B cell (primary cell): ENCODE data around the gene ACADM. TPM values are rescaled to one million over a fixed set of nuclear protein-coding genes. Genes with fewer than 3 reads are reported as not detected.

Experiments used
- ATAC-seq: fragments of 200-7000 bp; cut with Tn5 transposase; one replicate; pipeline ENCODE4 v1.10.0; 2021; ENCODE audit warnings: low read depth, mild to moderate bottlenecking, moderate number of reproducible peaks, moderate library complexity
- CTCF ChIA-PET: fragments of 350-600 bp; sonication (Branson Sonifier 250); formaldehyde crosslinking; loops from one replicate; lab custom pipeline; 2021; ENCODE audit warnings: antibody characterized with exemption, inconsistent platforms; lab: Charles Lee
- POLR2A ChIA-PET: fragments of 350-600 bp; sonication (Branson Sonifier 250); formaldehyde crosslinking; loops from one replicate; lab custom pipeline; 2021; ENCODE audit warnings: antibody characterized with exemption; lab: Charles Lee
- DNase-seq: peaks from one replicate; pipeline ENCODE4 v3.0.0; 2013
- H2AFZ ChIP-seq: 2 replicates; pipeline ENCODE4 v1.6.1; 2012; ENCODE audit warnings: mild to moderate bottlenecking, low read depth, low read length; ENCODE audit not compliant: insufficient read depth, poor library complexity, severe bottlenecking
- H3K27ac ChIP-seq, 2 donors: 1 replicate in 1 of 2; 2 replicates in 1 of 2; pipeline ENCODE4 v1.5.1; 2012 to 2013; ENCODE audit warnings: low read length in 2 of 2, mild to moderate bottlenecking in 2 of 2, moderate library complexity in 1 of 2
- H3K27me3 ChIP-seq, 4 experiments: fragments of 200-600 bp in 1 of 4; sonication (generic) in 1 of 4; replicated peaks in 1 of 4; 1 replicate in 2 of 4; 2 replicates in 2 of 4; pipeline versions ENCODE4 v1.6.1 to v1.7.0; 2013 to 2016; ENCODE audit warnings: low read length in 3 of 4, mild to moderate bottlenecking in 2 of 4, mixed read lengths in 1 of 4, moderate library complexity in 1 of 4; ENCODE audit not compliant: insufficient read depth in 4 of 4, control insufficient read depth in 3 of 4; ENCODE audit errors: control extremely low read depth in 1 of 4
- H3K36me3 ChIP-seq, 2 experiments: replicated peaks in 1 of 2; 1 replicate in 1 of 2; 2 replicates in 1 of 2; pipeline versions ENCODE4 v1.6.1 to v1.7.1; 2013; ENCODE audit warnings: low read length in 1 of 2; ENCODE audit not compliant: insufficient read depth in 2 of 2, control insufficient read depth in 1 of 2; ENCODE audit errors: control extremely low read depth in 1 of 2, extremely low read depth in 1 of 2
- H3K4me1 ChIP-seq, 2 donors: fragments of 200-600 bp in 1 of 2; sonication (generic) in 1 of 2; 1 replicate in 1 of 2; 2 replicates in 1 of 2; pipeline versions ENCODE4 v1.5.1 to v1.6.1; 2013 to 2017; ENCODE audit warnings: low read length in 2 of 2; ENCODE audit not compliant: control insufficient read depth in 2 of 2, insufficient read depth in 2 of 2
- H3K4me2 ChIP-seq: replicated peaks from 2 replicates; pipeline ENCODE3; 2012; ENCODE audit warnings: mild to moderate bottlenecking, low read depth, low read length; ENCODE audit not compliant: poor library complexity, severe bottlenecking
- H3K4me3 ChIP-seq, 5 experiments: fragments of 200-600 bp in 1 of 5; sonication (generic) in 1 of 5; 1 replicate in 3 of 5; 2 replicates in 2 of 5; pipeline versions ENCODE4 v1.5.1 to v1.7.0; 2011 to 2016; ENCODE audit warnings: low read length in 4 of 5, mild to moderate bottlenecking in 4 of 5, low read depth in 2 of 5, control low read depth in 1 of 5, moderate library complexity in 1 of 5; ENCODE audit not compliant: insufficient read depth in 1 of 5; ENCODE audit errors: control extremely low read depth in 1 of 5, extremely low read depth in 1 of 5
- H3K79me2 ChIP-seq: fragments of 200-600 bp; sonication (generic); one replicate; pipeline ENCODE4 v1.6.0; 2016; ENCODE audit warnings: low read length; ENCODE audit not compliant: control insufficient read depth, insufficient read depth
- H3K9ac ChIP-seq: fragments of 200-600 bp; sonication (generic); 2 replicates; pipeline ENCODE4 v1.6.1; 2017; ENCODE audit warnings: mild to moderate bottlenecking, low read length, moderate library complexity
- H3K9me3 ChIP-seq, 3 donors: one replicate each; pipeline versions ENCODE4 v1.6.1 to v1.7.1; 2013; ENCODE audit warnings: low read length in 2 of 3; ENCODE audit not compliant: control insufficient read depth in 2 of 3, insufficient read depth in 1 of 3; ENCODE audit errors: control extremely low read depth in 1 of 3
- H4K20me1 ChIP-seq: 2 replicates; pipeline ENCODE4 v1.6.0; 2012; ENCODE audit warnings: mild to moderate bottlenecking, low read length; ENCODE audit not compliant: insufficient read depth, control insufficient read depth, poor library complexity, severe bottlenecking
- H3K27ac Mint-ChIP-seq: one replicate; pipeline ENCODE4 v1.8.0; 2021; ENCODE audit warnings: mixed read lengths
- H3K27me3 Mint-ChIP-seq: one replicate; pipeline ENCODE4 v1.8.0; 2021; ENCODE audit warnings: mixed read lengths
- H3K4me1 Mint-ChIP-seq: one replicate; pipeline ENCODE4 v1.8.0; 2021; ENCODE audit warnings: mixed read lengths
- H3K4me3 Mint-ChIP-seq: one replicate; pipeline ENCODE4 v1.8.0; 2021; ENCODE audit warnings: mixed read lengths
- H3K9me3 Mint-ChIP-seq: one replicate; pipeline ENCODE4 v1.8.0; 2022; ENCODE audit warnings: mixed read lengths; ENCODE audit not compliant: insufficient read depth
- CTCF ChIP-seq: fragments of 200-600 bp; IDR thresholded peaks from one replicate; pipeline ENCODE4 v1.8.0; 2022; ENCODE audit warnings: antibody characterized with exemption, mild to moderate bottlenecking
- EZH2 ChIP-seq: IDR thresholded peaks from 2 replicates; pipeline ENCODE4 v1.6.1; 2012; ENCODE audit warnings: borderline replicate concordance, low read depth, mild to moderate bottlenecking, moderate library complexity, low read length; ENCODE audit not compliant: insufficient read depth, poor library complexity, severe bottlenecking
- WGBS: methylation state at CpG from one replicate; pipeline ENCODE4 v1.1.5; 2013; ENCODE audit warnings: missing lambda C conversion rate; ENCODE audit not compliant: insufficient coverage; 5-methylcytosine and 5-hydroxymethylcytosine counted together
- intact Hi-C: fragments of 100-400 bp; cut with micrococcal nuclease; formaldehyde crosslinking; loops from one replicate; pipeline ENCODE4 v1.10.0; 2022
- polyA plus RNA-seq: library from polyadenylated mRNA; depleted of rRNA; stranded (reverse); fragments of >200 nt; gene quantifications from 2 replicates; pipeline ENCODE4 v1.2.3, GENCODE V29; 2012
- total RNA-seq, 2 donors: library from RNA; stranded (reverse); fragments of 120-200 nt in 1 of 2; gene quantifications; 1 replicate in 1 of 2; 2 replicates in 1 of 2; pipeline versions ENCODE4 v1.2.3 to v1.2.4, GENCODE V29; 2013 to 2022

The ACADM gene
- total and polyA plus RNA-seq, 2 donors (not counting 1 experiment from before 2014, with no cell fraction given): 16.4 to 53.3 TPM

GRCh38 chr1:75733661-75734060 is 9.2 kb downstream of the ACADM start:
- Histone ChIP-seq H3K4me3 (no peak overlapping the region), H4K20me1 (no peaks in the 10 kb centered on the region), H3K9ac (no peak overlapping the region), H3K79me2 (peaks cover 28% of the 10 kb centered on the region), H3K4me1 (no peaks in the 10 kb centered on the region), H2AFZ (no peak overlapping the region), H3K4me2 (no peak overlapping the region), H3K27ac (no peak overlapping the region), H3K36me3 (peaks cover 16 to 43% of the 10 kb centered on the region in 2 experiments), H3K9me3 (no peaks in the 10 kb centered on the region), H3K27me3 (no peaks in the 10 kb centered on the region)
- intact Hi-C loops: no loop called here
- Mint-ChIP-seq H3K4me3 (no peak overlapping the region), H3K27ac (no peak overlapping the region), H3K27me3 (no peaks in the 10 kb centered on the region), H3K4me1 (peaks cover 7% of the 10 kb centered on the region), H3K9me3 (no peaks in the 10 kb centered on the region)
- ChIA-PET CTCF (interaction anchor here (0.7 kb wide), 1 partner anchor 24 kb away, joined by 5 read pairs; no protein-coding TSS in a partner anchor), POLR2A (no interaction called here)
- WGBS: 96% methylated on average over 5 of the region's 5 CpGs
- no peak for DNase-seq
- TF ChIP-seq EZH2 (no peak), CTCF (no peak)
- ATAC-seq: no peak

GRCh38 chr1:75736016-75736415 is 11.5 kb downstream of the ACADM start:
- peaks cover 20 to 45% of the 10 kb centered on the region in 2 experiments for H3K36me3 ChIP-seq

More at GRCh38 chr1:75736016-75736415, 11.5 kb downstream of the ACADM start:
- TF ChIP-seq CTCF (no peak), EZH2 (no peak)
- no peak for ATAC-seq
- H2AFZ ChIP-seq: no peak overlapping the region
- no peak for DNase-seq
- H3K4me2 ChIP-seq: no peak overlapping the region
- no peak overlapping the region for H3K4me3 ChIP-seq
- no CpG with 5 or more reads among the region's 1 CpG for WGBS
- no peaks in the 10 kb centered on the region for H3K27me3 Mint-ChIP-seq
- no peak overlapping the region for H3K27ac Mint-ChIP-seq
- intact Hi-C loops: no loop called here
- H3K4me1 ChIP-seq: no peaks in the 10 kb centered on the region
- H3K4me3 Mint-ChIP-seq: no peak overlapping the region
- H3K9me3 Mint-ChIP-seq: no peaks in the 10 kb centered on the region
- no peaks in the 10 kb centered on the region for H3K27me3 ChIP-seq
- no peaks in the 10 kb centered on the region for H3K9me3 ChIP-seq
- H3K27ac ChIP-seq: no peak overlapping the region
- H4K20me1 ChIP-seq: no peaks in the 10 kb centered on the region
- H3K79me2 ChIP-seq: peaks cover 9% of the 10 kb centered on the region
- ChIA-PET CTCF (no interaction called here), POLR2A (no interaction called here)
- H3K4me1 Mint-ChIP-seq: peaks cover 2% of the 10 kb centered on the region
- H3K9ac ChIP-seq: no peak overlapping the region
